SKM-1 (cell line): Measurements from ENCODE around the gene DVL3.
"Not testable (repeated sequence)": the region's sequence is repeated elsewhere in the genome, so short reads cannot be mapped to it uniquely, and the experiment has no call there.

ENCODE experiments used
- DNase-seq: peaks from one replicate; lab custom pipeline; 2025; ENCODE audit not compliant: unreplicated experiment; lab: John Stamatoyannopoulos, UW

DVL3 gene

GRCh38 chr3:184154885-184155643 lies at the start of gene DVL3:
TSS of gene DVL3 (plus strand) at chr3:184155377. CDS start at chr3:184155636, 259 bp downstream.
- DNase-seq = no peak

GRCh38 chr3:184110316-184110725 lies 44.9 kb upstream of the DVL3 start:
- DNase-seq = no peak

DNA sequence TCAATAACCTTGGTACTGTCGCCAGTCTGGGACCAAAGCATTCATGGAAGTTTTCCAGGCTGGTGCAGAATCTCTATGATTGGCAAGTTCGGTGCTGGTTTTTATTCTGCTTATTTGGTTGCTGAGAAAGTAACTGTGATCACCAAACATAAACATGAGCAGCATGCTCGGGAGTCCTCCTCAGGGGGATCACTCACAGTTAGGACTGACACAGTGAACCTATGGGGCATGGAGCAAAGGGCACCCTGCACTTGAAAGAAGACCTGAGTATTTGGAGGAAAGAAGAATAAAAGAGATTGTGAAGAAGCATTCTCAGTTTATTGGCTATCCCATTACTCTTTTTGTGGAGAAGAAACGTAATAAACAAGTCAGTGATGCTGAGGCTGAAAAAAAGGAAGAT lies 39.2 kb upstream of the DVL3 start:
- no peak for DNase-seq

GRCh38 chr3:184117636-184118035 lies 37.5 kb upstream of the DVL3 start:
- DNase-seq = no peak

GRCh38 chr3:184121031-184121430 lies 34.1 kb upstream of the DVL3 start:
- not testable (repeated sequence) for DNase-seq

- no peak for DNase-seq
Observed at GRCh38 chr3:184126006-184126405, 29.2 kb upstream of the DVL3 start.

- no peak for DNase-seq
Observed at GRCh38 chr3:184129012-184129411, 26.2 kb upstream of the DVL3 start.

DNA sequence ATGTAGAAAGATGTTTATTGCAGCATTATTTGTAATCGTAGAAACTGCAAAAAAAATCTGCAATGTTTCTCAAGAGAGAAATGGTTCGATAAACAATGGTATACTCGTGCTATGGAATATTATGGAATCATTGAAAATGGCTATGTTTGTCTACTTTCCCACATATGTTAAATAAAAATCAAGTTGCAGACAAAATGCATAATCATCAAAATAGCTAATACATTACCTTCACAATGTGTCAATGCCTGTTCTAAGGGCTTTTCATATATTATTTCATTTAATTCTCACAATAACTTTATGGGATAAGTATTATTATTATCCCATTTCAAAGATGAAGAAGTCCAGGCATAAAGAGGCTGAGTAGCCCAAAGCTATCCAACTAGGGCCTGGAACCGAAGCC lies 22.2 kb upstream of the DVL3 start:
- DNase-seq = no peak

DNA sequence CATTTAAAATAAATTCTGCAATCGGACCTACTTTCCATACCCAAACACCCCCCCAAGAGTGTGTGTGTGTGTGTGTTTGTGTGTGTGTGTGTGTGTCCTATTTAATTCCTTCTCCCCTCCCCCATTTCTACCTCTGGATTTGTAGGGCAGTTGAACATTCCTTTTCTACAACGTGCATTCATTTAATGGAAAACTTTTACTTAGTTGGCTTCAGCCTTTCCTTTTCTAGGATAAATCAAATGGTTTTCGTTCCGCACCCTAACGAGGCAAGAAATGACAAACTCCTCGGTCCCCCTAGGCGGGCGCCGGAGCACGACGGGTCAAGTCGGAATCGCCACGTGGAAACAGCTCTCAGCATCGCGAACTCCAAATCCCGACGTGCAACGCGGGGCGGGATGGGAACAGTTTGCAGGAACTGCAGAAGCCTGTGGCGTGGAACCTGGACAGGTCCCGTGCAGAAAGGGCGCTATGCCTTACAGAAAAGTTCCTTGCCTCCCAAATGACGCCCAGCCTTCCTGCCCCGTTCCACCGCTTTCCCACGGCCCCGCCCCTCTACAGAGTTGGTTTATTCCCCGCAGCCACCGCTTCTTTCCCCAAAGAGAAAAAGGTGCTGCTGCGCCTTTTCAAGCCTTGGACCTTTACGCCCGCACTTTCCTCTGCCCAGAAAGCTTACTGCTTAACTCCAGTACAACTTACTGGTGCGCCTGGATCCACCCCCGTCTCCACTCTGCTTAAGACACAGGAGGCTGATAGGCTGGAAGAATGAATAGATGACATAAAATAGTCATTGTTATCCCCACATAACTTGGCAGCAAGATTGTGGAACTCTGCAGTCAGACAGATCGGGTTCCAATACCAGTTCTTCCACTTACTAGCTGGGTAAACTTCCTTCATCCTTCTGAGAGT lies 21.1 kb upstream of the DVL3 start:
- peak; percentile 74 for DNase-seq

DNA sequence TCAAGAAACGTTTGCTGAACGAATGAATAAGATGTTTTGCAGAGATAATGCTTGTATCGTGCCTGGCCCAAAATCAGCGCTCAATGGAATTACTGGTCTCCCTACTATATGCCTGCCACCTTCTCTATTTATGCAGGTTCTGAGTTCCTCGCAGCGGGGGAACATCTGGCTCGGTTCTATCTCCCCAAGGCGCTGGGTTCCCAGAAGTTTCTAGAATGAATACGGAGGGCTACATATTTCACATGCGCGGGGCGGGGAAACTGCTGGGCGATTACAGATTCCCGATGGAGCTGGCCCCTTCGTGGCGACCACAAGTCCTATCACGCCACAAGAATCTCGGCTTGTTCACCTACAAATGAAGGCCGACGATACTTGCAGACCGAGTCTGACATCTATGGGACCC lies 20.4 kb upstream of the DVL3 start:
- DNase-seq = no peak

DNA sequence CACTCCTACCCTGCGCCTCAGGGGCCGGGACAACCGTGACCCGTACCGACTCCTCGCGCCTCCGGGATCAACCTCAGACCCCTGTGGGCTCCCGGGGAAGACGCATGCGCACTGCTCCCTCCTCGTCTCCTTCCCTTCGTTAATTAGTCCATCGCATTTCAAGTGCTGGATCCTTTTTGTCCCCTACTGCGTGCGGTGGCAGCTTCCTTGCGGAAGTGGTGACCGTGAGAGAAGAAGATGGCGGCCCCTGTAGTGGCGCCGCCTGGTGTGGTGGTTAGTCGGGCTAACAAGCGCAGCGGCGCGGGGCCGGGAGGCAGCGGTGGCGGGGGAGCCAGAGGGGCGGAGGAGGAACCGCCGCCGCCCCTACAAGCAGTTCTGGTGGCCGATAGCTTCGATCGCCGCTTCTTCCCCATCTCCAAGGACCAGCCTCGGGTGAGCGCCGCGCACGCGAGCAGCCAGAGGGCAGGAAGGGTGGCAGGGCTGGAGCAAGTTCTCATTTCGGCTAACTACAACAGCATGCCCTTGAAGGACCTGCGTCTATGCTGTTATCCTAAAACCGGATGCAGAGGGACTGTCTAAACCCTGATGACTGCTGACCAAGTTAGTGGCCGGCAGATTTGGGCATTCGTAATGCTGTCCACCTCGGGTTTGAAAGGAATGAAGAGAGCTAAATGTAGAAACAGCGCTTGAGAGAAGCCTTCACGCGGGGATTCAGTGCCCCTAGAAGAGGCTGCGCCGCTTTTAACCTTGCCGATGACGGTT lies 19.8 kb upstream of the DVL3 start, which contains the start of gene EIF2B5:
Gene EIF2B5, plus strand, starts transcription at position 210 of the 762 bp plus-strand sequence. Its CDS starts 28 bp downstream, at position 238.
- peak; percentile 87 for DNase-seq

GRCh38 chr3:184135911-184136260 lies 19.3 kb upstream of the DVL3 start:
- no peak for DNase-seq

- DNase-seq = no peak
Observed at GRCh38 chr3:184140436-184140835, 14.7 kb upstream of the DVL3 start.

- no peak for DNase-seq
Observed at GRCh38 chr3:184142199-184142598, 13.0 kb upstream of the DVL3 start.

DNA sequence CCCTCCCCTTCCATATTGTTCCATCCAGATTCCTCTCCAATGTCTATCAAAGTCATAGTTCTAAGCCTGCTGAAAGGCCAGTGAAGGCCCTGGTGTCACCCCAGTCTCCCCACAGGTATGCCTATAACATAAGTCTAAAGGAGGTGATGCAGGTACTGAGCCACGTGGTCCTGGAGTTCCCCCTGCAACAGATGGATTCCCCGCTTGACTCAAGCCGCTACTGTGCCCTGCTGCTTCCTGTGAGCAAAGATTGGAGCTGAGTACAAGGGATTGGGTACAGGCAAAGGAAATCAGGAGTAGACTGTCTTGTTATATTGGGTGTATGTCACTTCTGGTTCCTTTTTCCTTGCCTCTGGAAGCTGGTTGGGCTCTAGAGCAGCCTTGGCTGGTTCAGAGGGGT lies 11.8 kb upstream of the DVL3 start:
- DNase-seq = no peak

DNA sequence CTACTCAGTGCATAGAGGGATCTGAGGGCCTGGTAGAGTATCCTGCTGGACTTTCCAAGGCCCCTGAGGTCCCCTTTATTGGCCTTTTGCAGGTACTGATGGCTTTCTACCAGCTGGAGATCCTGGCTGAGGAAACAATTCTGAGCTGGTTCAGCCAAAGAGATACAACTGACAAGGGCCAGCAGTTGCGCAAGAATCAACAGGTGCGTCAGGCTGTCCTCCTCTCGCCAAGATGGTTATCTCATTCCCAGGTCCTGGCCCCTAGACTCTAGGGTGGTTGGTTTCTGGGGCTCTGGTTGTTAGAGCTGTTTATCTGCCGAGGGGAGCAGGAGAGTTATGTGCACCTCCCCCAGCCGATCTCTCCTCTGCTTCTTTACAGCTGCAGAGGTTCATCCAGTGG lies 10.7 kb upstream of the DVL3 start:
- no peak for DNase-seq

DNA sequence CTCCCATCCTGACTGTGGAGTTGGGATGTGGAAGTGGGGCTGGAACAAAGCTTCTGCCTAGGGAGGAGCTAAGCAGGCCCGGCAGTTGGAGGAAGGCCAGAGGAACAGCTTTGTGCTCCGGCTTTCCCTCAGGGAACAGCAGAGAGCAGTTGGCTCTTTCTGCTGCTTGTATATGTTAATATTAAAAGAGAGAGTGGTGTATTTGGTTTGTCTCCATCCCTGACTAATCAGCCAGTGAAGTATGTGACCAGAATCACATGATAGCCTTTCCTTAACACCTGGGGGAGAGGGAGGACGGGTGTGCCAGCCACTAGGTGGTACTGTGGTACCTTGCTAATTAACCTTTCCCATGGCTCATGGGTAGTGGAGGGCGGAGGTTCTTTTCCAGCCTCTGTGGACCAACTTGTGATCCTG lies 10.1 kb upstream of the DVL3 start:
- no peak for DNase-seq

DNA sequence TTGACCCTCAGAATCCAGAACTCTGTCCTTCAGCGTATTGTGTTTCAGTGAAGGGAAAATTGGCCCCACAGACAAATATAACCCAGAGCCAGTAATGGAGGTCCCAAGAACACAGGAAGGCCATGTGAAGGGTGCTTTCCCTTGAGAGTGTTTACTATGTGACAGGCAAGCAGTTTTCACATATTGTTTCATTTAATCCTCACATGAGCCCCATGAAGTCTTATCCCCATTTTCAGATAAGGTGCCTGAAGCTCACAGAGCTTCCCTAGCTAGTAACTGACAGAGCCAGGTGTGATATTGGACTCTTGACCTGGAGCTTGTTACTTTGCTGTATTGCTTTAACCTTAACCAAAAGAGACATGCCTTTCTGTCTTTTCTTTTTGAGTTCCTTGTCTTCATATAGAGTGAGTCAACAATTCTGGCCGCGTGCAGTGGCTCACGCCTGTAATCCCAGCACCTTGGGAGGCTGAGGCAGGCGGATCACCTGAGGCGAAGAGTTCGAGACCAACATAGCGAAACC lies 9.4 kb upstream of the DVL3 start:
- no peak for DNase-seq

GRCh38 chr3:184148076-184148475 lies 7.1 kb upstream of the DVL3 start:
- no peak for DNase-seq

DNA sequence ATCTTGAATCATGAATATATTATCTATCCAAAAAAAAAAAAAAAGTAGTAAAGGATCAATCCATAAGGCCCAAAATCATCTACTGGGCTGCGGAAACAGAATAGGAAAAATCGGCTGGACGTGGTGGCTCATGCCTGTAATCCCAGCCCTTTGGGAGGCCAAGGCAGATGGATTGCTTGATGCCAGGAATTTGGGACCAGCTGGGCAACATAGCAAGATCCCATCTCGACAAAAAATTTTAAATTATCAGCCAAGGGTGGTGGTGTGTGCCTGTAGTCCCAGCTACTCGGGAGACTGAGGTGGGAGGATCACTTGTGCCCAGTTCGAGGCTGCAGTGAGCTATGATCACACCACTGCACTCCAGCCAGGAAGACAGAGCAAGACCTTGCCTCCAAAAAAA lies 6.1 kb upstream of the DVL3 start:
- no peak for DNase-seq

- DNase-seq = not testable (repeated sequence)
Observed at GRCh38 chr3:184149770-184150169, 5.4 kb upstream of the DVL3 start.
